ENCODE data around the gene TFG. TPM values are rescaled to one million over a fixed set of nuclear protein-coding genes. Genes with fewer than 3 reads are reported as not detected.
"Not testable (repeated sequence)": the region's sequence is repeated elsewhere in the genome, so short reads cannot be mapped to it uniquely, and the experiment has no call there.

Gene TFG
- total RNA-seq (2021): 163 and 224 TPM in 2 replicates
- Bru-seq, nascent RNA: percentile 99 among the genes with signal in this experiment
- percentile 98 among the genes with signal in this experiment for BruChase-seq, experiment 1, labeled RNA remaining after a 2-hour chase
- BruChase-seq, experiment 2, labeled RNA remaining after a 6-hour chase: percentile 97 among the genes with signal in this experiment
- long read RNA-seq, transcript TFG-202 (8 exons, 1,716 nt): minor isoform, 8 of 731 reads
- long read RNA-seq, transcript TFG-208 (8 exons, 1,696 nt): minor isoform, 21 of 731 reads
- long read RNA-seq, transcript TFG-204 (8 exons, 1,783 nt): minor isoform, 171 of 731 reads
- long read RNA-seq, transcript TFG-201 (8 exons, 1,978 nt): major isoform, 482 of 731 reads
- long read RNA-seq, partial matches to known transcripts: 10 of 731 reads
- long read RNA-seq, other reads (novel, unspliced or antisense): 38 of 731 reads

DNA sequence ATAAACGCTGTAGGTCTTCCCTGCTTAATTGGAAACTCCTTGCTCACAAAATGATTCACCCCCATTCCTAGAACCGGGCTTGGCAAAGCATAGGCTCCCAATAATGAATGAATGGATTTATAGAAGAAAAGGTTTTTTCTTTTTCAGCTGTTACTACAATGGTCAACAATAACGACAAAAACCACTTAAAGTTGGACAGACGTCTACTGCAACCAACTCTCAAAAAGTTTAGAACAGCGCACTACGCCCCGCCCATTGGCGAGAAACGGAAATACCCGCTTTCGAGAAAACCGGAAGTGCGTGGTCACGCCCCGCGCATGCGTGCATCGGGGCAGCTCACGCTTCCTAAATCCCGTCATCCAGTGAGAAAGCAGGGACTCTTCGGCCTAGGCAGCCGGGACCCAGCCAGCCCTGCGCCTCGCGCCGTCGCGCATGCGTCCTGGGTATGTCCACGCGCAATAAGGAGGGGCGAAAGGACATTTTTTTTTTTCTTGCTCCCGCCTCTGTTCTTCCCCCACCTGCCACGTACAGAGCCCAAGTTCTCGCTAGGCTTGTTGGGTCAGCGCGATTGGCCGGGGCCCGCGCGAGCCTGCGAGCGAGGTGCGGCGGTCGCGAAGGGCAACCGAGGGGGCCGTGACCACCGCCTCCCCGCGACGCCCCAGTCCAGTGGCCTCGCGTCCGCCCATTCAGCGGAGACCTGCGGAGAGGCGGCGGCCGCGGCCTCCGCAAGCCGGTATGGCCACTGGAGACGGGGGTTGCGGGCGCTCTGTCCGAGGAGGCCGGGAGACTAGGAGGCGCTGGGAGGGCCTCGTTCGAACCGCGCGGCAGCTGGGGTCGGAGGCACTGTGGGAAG lies at the start of gene TFG:
Gene TFG (plus strand): TSS at position 506 of the 853 bp plus-strand sequence. CDS start 4,192 bp downstream, outside the sequence.
- no peaks in the 10 kb centered on the region for H3K9me3 ChIP-seq (ENCODE audit: insufficient read depth, low read depth)
- peak within 1 kb of the TSS; percentile 95 for H3K27ac ChIP-seq
- no peaks in the 10 kb centered on the region for H3K27me3 ChIP-seq (ENCODE audit: insufficient read depth, low read depth)
- H4K20me1 ChIP-seq (ENCODE audit: insufficient read depth): peaks cover 39% of the 10 kb centered on the region
- peak within 1 kb of the TSS; percentile 93 for H2AFZ ChIP-seq
- ChIA-PET CTCF (interaction anchor here (0.6 to 4.1 kb wide), 6 partner anchors 75 to 813 kb away, joined by 3 to 16 read pairs (median 4); no protein-coding TSS in a partner anchor), POLR2A (ENCODE audit: unreplicated experiment) (interaction anchor here (0.5 to 1.2 kb wide), 10 partner anchors 13 to 1242 kb away, joined by 3 to 14 read pairs (median 5); no protein-coding TSS in a partner anchor)
- BruUV-seq (replicated peaks): no TSS peak
- H3K4me2 ChIP-seq: peak within 1 kb of the TSS; percentile 94
- peaks cover 20% of the 10 kb centered on the region for H3F3A ChIP-seq (ENCODE audit: insufficient read depth, low read depth)
- 0 out of 2 replicates have a peak, but pooled peaks cover 3% of the 10 kb centered on the region for H3K9me2 ChIP-seq (ENCODE audit: insufficient read depth)
- intact Hi-C loops (cut with micrococcal nuclease; ENCODE audit: unreplicated experiment): loop anchor here (1.0 to 5.0 kb wide), 3 partner anchors 58 to 247 kb away; no protein-coding TSS in a partner anchor
- H3K4me3 ChIP-seq: peak within 1 kb of the TSS; percentile 84
- peaks cover 27% of the 10 kb centered on the region for H3K36me3 ChIP-seq (ENCODE audit: low read depth)
- TF ChIP-seq CTCF (conservative IDR thresholded peaks at IDR 0.05): no peak
- no peak for TF ChIP-seq EZH2 (IDR thresholded peaks at IDR 0.05; ENCODE audit: low read depth)
- peaks cover 35% of the 10 kb centered on the region for H3K4me1 ChIP-seq (replicated peaks; ENCODE audit: insufficient read depth)
- peaks cover 44% of the 10 kb centered on the region for H3K79me2 ChIP-seq (ENCODE audit: low read depth)
- DNase-seq: peak; percentile 99 to 100

DNA sequence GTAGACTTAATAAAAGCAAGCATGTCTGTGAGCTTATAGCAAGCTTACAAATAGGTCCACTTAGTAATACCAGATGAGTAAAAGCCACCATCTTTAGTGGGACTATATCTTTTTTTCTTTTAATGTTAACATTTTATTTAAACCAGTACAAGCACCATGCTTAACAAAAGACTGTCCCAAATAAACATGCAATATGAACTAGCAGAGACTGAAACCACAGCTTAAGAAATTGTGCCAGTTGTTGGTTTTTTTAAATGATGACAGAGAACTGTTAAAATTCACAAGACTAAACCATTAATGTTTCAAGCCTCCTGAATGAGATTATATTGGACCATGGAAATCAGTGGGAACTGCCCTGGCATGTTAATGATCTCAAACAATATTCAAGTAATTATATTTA lies 48.0 kb upstream of the TFG start:
- H3K27me3 ChIP-seq (ENCODE audit: insufficient read depth, low read depth); intact Hi-C loops (cut with micrococcal nuclease; ENCODE audit: unreplicated experiment); H3K9me2 ChIP-seq (ENCODE audit: insufficient read depth); BruUV-seq (replicated peaks); H3K4me3 ChIP-seq; H3K9me3 ChIP-seq (ENCODE audit: insufficient read depth, low read depth); H3K36me3 ChIP-seq (ENCODE audit: low read depth); H3F3A ChIP-seq (ENCODE audit: insufficient read depth, low read depth); H2AFZ ChIP-seq; H3K27ac ChIP-seq; H3K79me2 ChIP-seq (ENCODE audit: low read depth); H4K20me1 ChIP-seq (ENCODE audit: insufficient read depth); H3K4me1 ChIP-seq (replicated peaks; ENCODE audit: insufficient read depth); DNase-seq; H3K4me2 ChIP-seq: not testable (repeated sequence)
- ChIA-PET CTCF (interaction anchor here (0.7 kb wide), 1 partner anchor 106 kb away, joined by 7 read pairs; no protein-coding TSS in a partner anchor), POLR2A (ENCODE audit: unreplicated experiment) (interaction anchor here (0.6 kb wide), 1 partner anchor 19 kb away, joined by 4 read pairs; no protein-coding TSS in a partner anchor)

GRCh38 chr3:100662113-100662823 lies 47.0 kb upstream of the TFG start:
- ChIA-PET CTCF (no interaction called here), POLR2A (ENCODE audit: unreplicated experiment) (no interaction called here)
- Histone ChIP-seq H3F3A (ENCODE audit: insufficient read depth, low read depth) (no peaks in the 10 kb centered on the region), H3K9me2 (ENCODE audit: insufficient read depth) (no peaks in the 10 kb centered on the region), H3K4me2 (no peak overlapping the region), H3K9me3 (ENCODE audit: insufficient read depth, low read depth) (no peaks in the 10 kb centered on the region), H3K79me2 (ENCODE audit: low read depth) (no peaks in the 10 kb centered on the region), H4K20me1 (ENCODE audit: insufficient read depth) (no peaks in the 10 kb centered on the region), H3K27me3 (ENCODE audit: insufficient read depth, low read depth) (no peaks in the 10 kb centered on the region), H2AFZ (no peak overlapping the region), H3K27ac (no peak overlapping the region), H3K4me3 (no peak overlapping the region), H3K4me1 (replicated peaks; ENCODE audit: insufficient read depth) (peaks cover 10% of the 10 kb centered on the region; the same call in 1 of the 2 replicates), H3K36me3 (ENCODE audit: low read depth) (no peaks in the 10 kb centered on the region)
- TF ChIP-seq EZH2 (IDR thresholded peaks at IDR 0.05; ENCODE audit: low read depth) (no peak), CTCF (conservative IDR thresholded peaks at IDR 0.05) (no peak)
- BruUV-seq (replicated peaks): no TSS peak
- intact Hi-C loops (cut with micrococcal nuclease; ENCODE audit: unreplicated experiment): no loop called here
- peak in 1 of 2 experiments; percentile 85 for DNase-seq

All from PC-9 (cell line).